HG03064 (cell line): ENCODE measurements around the gene ARSG.

ENCODE experiments used
- ATAC-seq: cut with Tn5 transposase; IDR thresholded peaks from one replicate; pipeline ENCODE4 v1.9.1; 2021; ENCODE audit warnings: low read depth; ENCODE audit not compliant: unreplicated experiment

The ARSG gene

DNA sequence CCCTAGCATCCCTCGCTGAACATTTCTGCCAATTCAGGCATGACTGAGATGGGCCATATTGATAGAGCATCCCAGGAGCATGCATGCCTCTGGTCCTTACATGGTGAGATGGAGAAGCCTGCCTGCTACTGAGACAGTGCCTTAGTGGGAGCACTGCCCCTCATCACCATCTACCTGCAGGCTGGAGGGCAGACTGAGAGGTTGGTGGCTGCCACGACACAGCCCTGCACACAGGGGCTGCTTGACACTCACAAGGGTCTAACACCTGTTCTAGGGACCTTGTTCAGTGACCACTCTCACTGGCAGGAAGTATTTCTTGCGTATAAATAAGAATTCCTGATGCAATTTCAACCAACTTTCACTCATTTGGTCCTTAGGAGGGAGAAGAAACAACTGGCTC is 132.0 kb downstream of the ARSG start:
- no peak for ATAC-seq

DNA sequence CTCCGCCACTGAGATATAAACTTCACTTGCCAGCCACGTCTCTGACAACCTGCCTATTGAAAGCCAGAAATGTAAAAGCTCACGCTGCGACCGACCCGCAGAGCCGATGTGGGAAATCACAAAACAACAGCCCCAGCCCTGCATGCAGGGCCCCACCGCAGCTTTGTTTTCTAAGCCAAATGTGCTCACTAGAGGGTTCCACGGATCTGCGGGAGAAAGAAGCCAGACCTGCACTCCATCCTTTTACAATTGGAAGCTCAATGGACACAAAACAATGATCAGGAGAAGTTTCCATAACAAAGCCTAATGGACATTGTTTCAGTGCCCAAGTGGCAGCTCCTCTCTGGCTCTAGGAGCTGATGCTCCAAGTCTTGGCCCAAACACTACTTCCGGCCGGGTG is 132.9 kb downstream of the ARSG start:
- ATAC-seq, result no peak

DNA sequence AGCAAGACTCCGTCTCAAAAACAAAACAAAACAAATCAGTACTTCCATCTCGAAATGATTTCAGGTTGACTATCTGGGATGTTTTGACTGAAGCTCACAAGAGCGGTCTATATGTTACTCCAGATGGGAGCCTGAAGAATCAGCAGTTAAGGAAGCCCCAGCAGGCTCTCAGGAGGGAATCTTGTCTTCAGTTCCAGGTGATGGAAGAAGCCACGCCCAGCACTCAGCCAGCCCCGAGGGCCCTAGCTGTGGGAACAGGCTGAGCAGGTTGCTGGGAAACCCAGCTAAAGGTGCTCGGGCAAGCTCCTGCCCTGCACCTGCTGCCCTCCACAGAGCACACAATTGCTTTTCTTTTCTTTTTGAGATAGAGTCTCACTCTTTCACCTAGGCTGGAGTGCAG is 133.6 kb downstream of the ARSG start:
- no peak for ATAC-seq

GRCh38 chr17:68425979-68426378 is 134.7 kb downstream of the ARSG start:
- ATAC-seq, result no peak

DNA sequence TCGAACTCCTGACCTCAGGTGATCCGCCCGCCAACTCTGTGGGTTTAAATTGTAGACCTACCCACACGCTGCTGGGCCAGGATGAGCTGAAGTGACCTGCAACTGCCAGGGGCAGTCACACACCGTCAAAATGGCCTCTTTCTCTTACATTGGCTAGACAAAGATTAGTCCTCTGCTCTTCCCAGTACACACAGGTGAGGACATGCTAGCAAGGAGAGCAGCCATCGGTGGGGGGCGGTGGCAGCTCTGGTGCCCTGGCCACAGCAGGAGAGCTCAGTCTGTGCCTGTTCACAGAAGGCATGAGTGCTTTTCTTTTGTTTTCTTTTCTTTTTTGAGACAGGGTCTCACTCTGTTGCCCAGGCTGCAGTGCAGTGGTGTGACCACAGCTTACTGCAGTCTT is 136.3 kb downstream of the ARSG start:
- no peak for ATAC-seq

DNA sequence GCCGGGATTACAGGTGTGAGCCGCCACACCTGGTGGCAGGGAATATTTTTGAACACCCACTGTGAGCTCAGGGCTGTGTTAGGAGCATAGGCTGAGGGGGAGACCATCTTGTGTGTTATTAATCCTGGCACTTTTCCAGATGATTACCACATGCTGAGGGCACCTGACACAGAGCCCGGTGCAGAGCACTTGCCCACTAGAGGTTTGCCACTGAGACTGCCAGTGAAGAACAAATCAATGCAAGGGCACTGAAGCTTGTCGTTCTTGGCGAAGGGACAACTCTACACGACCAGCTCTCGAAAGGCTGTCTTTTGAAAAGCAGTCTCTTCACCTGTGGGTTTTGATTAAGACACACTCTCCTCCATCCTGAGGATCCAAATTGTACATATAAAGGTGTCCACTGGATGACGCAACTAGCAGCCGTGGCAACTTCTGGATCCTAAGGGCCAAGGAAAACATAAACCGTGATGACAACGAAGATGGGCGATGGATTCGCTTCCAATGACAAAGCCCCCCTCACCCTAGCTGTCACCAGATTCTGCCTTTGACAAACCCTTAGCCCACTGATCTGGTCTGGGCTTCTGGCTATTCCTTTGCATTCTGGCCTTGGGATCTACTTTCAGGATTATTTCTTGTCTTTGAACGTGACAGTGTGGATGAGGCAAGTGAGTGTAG is 137.3 kb downstream of the ARSG start:
- ATAC-seq, result no peak

- ATAC-seq, result no peak
Measured at GRCh38 chr17:68429881-68430280, 138.6 kb downstream of the ARSG start.

DNA sequence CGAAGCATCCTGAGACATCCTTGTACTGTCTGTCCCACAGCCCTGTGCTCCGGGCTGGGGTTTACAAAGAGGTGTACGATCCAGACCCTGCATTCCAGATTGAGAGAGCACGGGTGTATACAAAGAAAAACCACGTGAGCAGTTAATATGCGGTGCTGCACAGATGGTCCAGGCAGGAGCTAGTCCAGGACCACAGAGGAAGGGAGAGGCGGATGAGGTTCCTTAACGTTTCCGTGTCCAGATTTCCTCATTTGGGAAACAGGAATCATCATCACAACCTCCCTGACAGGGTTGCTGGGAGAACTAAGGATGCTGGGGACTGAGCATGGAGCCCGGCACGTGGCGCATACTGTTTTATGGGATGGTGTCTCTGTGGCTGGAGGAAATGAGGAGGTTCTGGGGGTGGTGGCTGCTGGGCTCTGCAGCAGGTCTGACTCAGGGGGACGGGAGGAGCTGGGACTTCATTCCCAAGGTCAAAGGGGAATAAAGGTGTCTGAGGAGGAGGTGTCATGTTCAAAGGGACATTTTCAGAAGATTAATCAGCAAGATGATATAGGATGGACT is 139.8 kb downstream of the ARSG start:
- ATAC-seq, result no peak

DNA sequence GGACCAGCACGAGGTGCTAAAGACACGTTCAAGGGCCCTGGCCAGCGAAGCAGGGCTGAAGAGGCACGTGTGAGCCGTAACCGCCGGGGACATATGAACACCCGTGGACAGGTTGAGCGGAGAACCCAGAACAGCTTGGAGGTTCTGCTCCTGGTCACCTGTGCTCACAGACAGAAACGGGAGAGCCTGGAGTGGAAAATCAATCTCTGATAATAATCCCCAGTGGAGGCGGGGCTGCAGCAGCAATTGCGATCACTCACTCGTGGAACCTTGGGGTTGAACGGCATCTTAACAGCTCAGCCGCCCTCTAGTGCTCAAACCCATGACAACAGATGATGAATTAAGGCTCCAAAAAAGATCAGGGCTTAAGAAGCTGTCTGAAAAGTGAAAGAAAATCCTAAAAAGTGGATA is 140.4 kb downstream of the ARSG start:
- no peak for ATAC-seq

- no peak for ATAC-seq
Measured at GRCh38 chr17:68432086-68432864, 141.0 kb downstream of the ARSG start.

- ATAC-seq, result no peak
Measured at GRCh38 chr17:68433211-68433610, 141.9 kb downstream of the ARSG start.

DNA sequence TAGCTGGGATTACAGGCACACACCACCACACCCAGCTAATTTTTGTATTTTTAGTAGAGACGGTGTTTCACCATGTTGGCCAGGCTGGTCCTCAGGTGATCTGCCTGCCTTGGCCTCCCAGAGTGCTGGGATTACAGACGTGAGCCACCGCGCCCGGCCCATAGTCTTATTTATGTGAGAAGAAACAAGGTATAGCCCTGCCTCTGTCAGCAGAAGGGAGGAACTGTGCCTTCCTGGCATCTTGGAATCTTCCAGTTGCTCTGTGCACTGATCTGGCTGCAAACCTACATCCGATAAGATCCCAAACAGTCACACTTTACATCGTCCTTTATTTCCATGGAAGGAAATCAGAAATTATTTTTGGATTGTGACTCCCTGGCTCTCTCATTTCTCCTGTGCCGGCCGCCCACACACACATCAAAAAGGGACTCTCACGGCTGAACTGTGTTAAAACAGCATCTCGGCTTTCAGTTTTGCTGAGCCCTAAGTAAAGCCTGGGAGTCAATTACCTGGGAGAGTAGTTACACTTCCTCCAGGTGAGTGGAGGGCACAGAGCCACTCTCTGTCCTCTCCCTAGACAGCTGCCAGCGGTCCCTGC is 142.7 kb downstream of the ARSG start:
- no peak for ATAC-seq

DNA sequence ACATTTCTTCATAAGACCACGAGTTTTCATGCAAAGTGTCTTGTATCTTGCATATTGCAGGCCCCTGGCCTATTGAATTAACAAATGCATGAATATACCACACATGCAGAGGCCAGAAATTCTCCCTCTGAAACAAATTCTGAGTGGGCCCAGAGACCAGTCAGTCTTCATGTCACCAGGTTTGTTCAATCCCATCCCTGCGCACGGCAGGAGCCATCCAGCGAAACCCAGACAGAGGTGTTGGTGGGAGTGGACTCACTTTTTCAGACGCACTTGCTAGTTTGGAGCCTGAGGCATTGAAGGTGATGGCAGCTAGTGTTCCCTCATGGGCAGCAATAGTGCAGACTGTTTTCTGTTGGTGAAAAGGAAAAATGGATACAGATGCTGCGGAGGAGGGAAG is 144.1 kb downstream of the ARSG start:
- ATAC-seq, result no peak

- ATAC-seq, result no peak
Measured at GRCh38 chr17:68435876-68436842, 144.9 kb downstream of the ARSG start.

- peak; percentile 76 for ATAC-seq
Measured at GRCh38 chr17:68437979-68438822, 146.9 kb downstream of the ARSG start.

GRCh38 chr17:68439656-68440290 is 148.5 kb downstream of the ARSG start:
- ATAC-seq, result no peak

- ATAC-seq, result no peak
Measured at GRCh38 chr17:68440526-68440925, 149.2 kb downstream of the ARSG start.

- no peak for ATAC-seq
Measured at GRCh38 chr17:68441070-68441770, 149.9 kb downstream of the ARSG start.
